NCI-H1436 treated with DMSO at 0.1 percent for 48 hours (cell line): ENCODE results near the gene MGAT4B.
"Not testable (repeated sequence)": the region's sequence is repeated elsewhere in the genome, so short reads cannot be mapped to it uniquely, and the experiment has no call there.

Experiments used
- DNase-seq: peaks from one replicate; lab custom pipeline; 2025; lab: John Stamatoyannopoulos, UW

The MGAT4B gene

GRCh38 chr5:179806250-179807048 is at the start of gene MGAT4B:
MGAT4B (minus strand) TSS chr5:179806866; CDS start chr5:179806583, 283 bp downstream.
- no peak for DNase-seq

GRCh38 chr5:179854356-179854755 is 47.7 kb upstream of the MGAT4B start:
- DNase-seq = no peak

GRCh38 chr5:179852993-179853547 is 46.4 kb upstream of the MGAT4B start:
- no peak for DNase-seq

GRCh38 chr5:179841621-179842020 is 35.0 kb upstream of the MGAT4B start:
- no peak for DNase-seq

GRCh38 chr5:179840766-179841165 is 34.1 kb upstream of the MGAT4B start:
- no peak for DNase-seq

GRCh38 chr5:179840321-179840720 is 33.7 kb upstream of the MGAT4B start:
- no peak for DNase-seq

- DNase-seq = no peak
These were observed 32.9 kb upstream of the MGAT4B start for GRCh38 chr5:179839328-179840256.

- DNase-seq = no peak
These were observed 30.7 kb upstream of the MGAT4B start for GRCh38 chr5:179837076-179838011.

- no peak for DNase-seq
These were observed 29.8 kb upstream of the MGAT4B start for GRCh38 chr5:179836225-179837019.

- not testable (repeated sequence) for DNase-seq
These were observed 28.2 kb upstream of the MGAT4B start for GRCh38 chr5:179834871-179835270.

- DNase-seq = no peak
These were observed 27.5 kb upstream of the MGAT4B start for GRCh38 chr5:179834120-179834519.

GRCh38 chr5:179833709-179834070 is 27.0 kb upstream of the MGAT4B start:
- no peak for DNase-seq

- no peak for DNase-seq
These were observed 26.5 kb upstream of the MGAT4B start for GRCh38 chr5:179833056-179833708.

- DNase-seq = no peak
These were observed 25.5 kb upstream of the MGAT4B start for GRCh38 chr5:179832039-179832745.

GRCh38 chr5:179830818-179831468 is 24.3 kb upstream of the MGAT4B start:
- no peak for DNase-seq

GRCh38 chr5:179829732-179830435 is 23.2 kb upstream of the MGAT4B start:
- DNase-seq = no peak

GRCh38 chr5:179828756-179829421 is 22.2 kb upstream of the MGAT4B start:
- DNase-seq = no peak

GRCh38 chr5:179827680-179828079 is 21.0 kb upstream of the MGAT4B start:
- no peak for DNase-seq
